ENCODE measurements around the gene TPPP3.
"Not testable (repeated sequence)": the region's sequence is repeated elsewhere in the genome, so short reads cannot be mapped to it uniquely, and the experiment has no call there.

The TPPP3 gene

DNA sequence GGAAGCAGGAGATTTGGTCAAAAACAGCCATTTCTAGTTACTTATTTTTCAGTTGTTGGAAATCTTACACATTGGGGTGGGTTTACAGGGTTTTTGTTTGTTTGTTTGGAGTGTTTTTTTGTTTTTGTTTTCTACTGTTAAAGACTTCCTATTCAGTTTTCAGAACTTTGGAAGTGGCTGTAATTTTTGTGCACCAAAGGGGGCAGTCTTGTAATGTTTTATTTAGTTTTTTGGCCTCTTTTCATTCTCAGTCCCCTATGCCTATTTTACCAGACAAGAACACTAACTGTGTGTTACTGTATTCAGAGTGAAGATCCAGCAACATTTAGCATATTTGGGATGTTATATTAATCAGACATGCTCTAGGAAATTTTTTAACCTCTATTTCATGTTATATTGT, 20.6 kb downstream of the TPPP3 start:
- TF ChIP-seq CTCF (IDR thresholded peaks at IDR 0.05; ENCODE audit: borderline replicate concordance, control extremely low read depth, extremely low read depth, insufficient read depth, missing control alignments), result peak; percentile 7
- in situ Hi-C loops (cut with MboI; ENCODE audit: low sequenced_read_pairs, unreplicated experiment), result no loop called here
- DNase-seq (ENCODE audit: low spot score), result no peak

GRCh38 chr16:67370661-67371060, 22.6 kb downstream of the TPPP3 start:
- DNase-seq (ENCODE audit: low spot score), result no peak
- in situ Hi-C loops (cut with MboI; ENCODE audit: low sequenced_read_pairs, unreplicated experiment), result no loop called here
- TF ChIP-seq CTCF (IDR thresholded peaks at IDR 0.05; ENCODE audit: borderline replicate concordance, control extremely low read depth, extremely low read depth, insufficient read depth, missing control alignments), result no peak

DNA sequence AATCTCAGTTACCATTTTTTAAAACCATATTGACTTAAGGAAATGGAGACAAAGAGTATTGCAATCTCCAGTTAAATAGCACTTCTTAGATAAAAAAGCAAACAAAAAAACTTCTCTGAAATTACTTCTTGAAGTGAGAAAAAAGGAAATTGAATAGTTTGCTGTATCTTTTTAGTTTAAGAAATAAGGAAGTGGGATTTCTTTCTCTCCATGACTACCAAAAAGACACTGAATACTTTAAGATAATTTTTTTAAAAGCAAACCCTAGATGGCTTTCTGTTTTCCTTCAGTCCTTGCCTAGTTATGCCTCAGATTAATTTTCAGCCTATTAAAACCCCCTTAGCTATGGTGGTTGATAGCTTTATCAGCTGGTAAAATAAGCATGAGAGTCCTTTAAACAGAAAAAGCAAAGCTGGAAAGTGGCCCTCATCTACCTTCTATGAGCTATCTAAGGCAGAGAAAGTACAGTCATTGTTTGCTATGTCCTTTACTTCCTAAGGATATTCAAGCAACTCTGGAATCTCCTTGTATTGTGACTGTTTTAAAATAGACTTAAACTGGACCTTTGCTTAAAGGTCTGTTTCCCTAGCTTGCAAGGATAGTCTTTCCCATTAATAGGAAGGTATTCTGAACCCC, 28.6 kb downstream of the TPPP3 start:
- TF ChIP-seq CTCF (IDR thresholded peaks at IDR 0.05; ENCODE audit: borderline replicate concordance, control extremely low read depth, extremely low read depth, insufficient read depth, missing control alignments), result no peak
- in situ Hi-C loops (cut with MboI; ENCODE audit: low sequenced_read_pairs, unreplicated experiment), result no loop called here
- no peak for DNase-seq (ENCODE audit: low spot score)

DNA sequence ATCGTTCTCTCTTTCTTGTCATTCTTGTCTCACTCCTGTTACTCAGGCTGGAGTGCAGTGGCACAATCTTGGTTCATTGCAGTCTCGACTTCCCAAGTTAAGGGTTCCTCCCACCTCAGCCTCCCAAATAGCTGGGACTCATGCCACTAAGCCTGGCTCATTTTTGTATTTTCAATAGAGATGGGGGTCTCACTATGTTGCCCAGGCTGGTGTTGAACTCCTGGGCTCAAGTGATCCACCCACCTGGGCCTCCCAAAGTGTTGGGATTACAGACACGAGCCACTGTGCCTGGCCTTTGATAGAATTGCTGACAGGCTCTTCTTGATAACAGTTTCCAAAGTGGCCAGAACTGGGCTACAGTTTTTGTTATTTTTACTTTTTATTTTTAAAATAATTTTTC, 32.3 kb downstream of the TPPP3 start:
- DNase-seq (ENCODE audit: low spot score), result no peak
- in situ Hi-C loops (cut with MboI; ENCODE audit: low sequenced_read_pairs, unreplicated experiment), result no loop called here
- no peak for TF ChIP-seq CTCF (IDR thresholded peaks at IDR 0.05; ENCODE audit: borderline replicate concordance, control extremely low read depth, extremely low read depth, insufficient read depth, missing control alignments)

DNA sequence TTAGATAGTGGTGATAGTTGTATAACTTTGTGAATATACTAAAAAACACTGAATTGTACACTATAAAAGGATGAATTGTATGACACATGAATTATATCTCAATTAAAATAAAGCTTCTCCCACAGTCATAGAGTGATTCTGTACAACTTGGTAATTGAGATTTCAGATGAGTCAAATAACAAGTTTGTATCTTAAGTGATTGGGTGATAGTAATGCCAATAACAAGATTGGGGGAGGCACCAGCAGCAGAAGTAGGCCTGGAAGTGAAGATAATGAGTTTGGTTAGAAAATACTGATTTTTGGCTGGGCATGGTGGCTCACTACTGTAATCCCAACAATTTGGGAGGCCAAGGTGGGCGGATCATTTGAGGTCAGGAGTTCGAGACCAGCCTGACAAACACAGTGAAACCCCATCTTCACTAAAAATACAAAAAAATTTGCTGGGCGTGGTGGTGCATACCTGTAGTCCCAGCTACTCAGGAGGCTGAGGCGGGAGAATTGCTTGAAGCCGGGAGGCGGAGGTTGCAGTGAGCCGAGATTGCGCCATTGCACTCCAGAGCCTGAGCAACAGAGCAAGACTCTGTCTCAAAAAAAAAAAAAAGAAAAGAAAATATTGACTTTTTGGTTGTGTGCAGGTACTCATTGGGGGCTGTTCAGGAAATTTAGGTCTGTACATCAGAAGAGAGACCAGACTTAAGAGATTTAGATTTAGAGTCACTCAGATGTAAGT, 33.6 kb downstream of the TPPP3 start:
- DNase-seq (ENCODE audit: low spot score); in situ Hi-C loops (cut with MboI; ENCODE audit: low sequenced_read_pairs, unreplicated experiment): not testable (repeated sequence)

GRCh38 chr16:67357561-67357960, 35.7 kb downstream of the TPPP3 start:
- DNase-seq (ENCODE audit: low spot score), result no peak
- no peak for TF ChIP-seq CTCF (IDR thresholded peaks at IDR 0.05; ENCODE audit: borderline replicate concordance, control extremely low read depth, extremely low read depth, insufficient read depth, missing control alignments)
- in situ Hi-C loops (cut with MboI; ENCODE audit: low sequenced_read_pairs, unreplicated experiment), result no loop called here

DNA sequence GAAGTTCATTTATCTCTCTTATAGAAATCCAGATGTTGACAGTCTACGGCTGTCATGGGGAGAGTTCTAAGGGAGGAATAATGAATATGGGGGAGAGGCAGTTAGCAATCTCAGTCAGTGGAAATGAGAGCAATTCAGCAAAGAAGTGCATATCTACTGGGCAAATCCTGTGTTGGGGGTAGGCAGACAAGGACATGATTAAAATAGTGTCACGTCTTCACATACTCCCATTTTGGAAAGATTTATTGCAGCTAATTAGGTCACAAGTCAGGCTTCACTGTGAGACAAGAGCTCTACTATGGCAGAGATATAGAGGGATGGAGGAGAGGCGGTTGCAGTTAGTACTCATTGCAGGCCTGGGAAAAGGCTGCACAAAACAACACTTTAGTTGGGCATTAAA, 36.9 kb downstream of the TPPP3 start:
- DNase-seq (ENCODE audit: low spot score), result no peak
- in situ Hi-C loops (cut with MboI; ENCODE audit: low sequenced_read_pairs, unreplicated experiment), result no loop called here
- TF ChIP-seq CTCF (IDR thresholded peaks at IDR 0.05; ENCODE audit: borderline replicate concordance, control extremely low read depth, extremely low read depth, insufficient read depth, missing control alignments), result no peak

- in situ Hi-C loops (cut with MboI; ENCODE audit: low sequenced_read_pairs, unreplicated experiment); DNase-seq (ENCODE audit: low spot score): not testable (repeated sequence)
These were observed 40.8 kb downstream of the TPPP3 start for GRCh38 chr16:67352463-67352862.

All from GM13976 (cell line).